Pancreas (tissue), 10 donors: ENCODE results near the gene DIDO1. TPM values are rescaled to one million over a fixed set of nuclear protein-coding genes. Genes with fewer than 3 reads are reported as not detected.
"Not testable (repeated sequence)": the region's sequence is repeated elsewhere in the genome, so short reads cannot be mapped to it uniquely, and the experiment has no call there.

ENCODE experiments used
- ATAC-seq, 4 donors: fragments of 200-7000 bp; cut with Tn5 transposase; one replicate each; pipeline versions ENCODE4 v1.8.0 to v1.9.1; 2020; ENCODE audit warnings: mild to moderate bottlenecking in 4 of 4, moderate library complexity in 4 of 4
- DNase-seq, 6 donors: peaks; one replicate each; pipeline ENCODE4 v3.0.0-alpha.2; 2020
- FAIRE-seq: peaks from 2 replicates; lab custom pipeline; 2012; peaks lifted over from hg19 to GRCh38; lab: Jason Lieb, UNC
- H3K27ac ChIP-seq, 4 donors: fragments of 200-600 bp; sonication (generic); 1 replicate in 3 of 4; 2 replicates in 1 of 4; pipeline versions ENCODE4 v1.5.0 to v1.8.0; 2020
- H3K27me3 ChIP-seq, 4 donors: fragments of 200-600 bp; one replicate each; pipeline ENCODE4 v1.8.0; 2021
- H3K36me3 ChIP-seq, 3 donors: fragments of 200-600 bp; sonication (generic) in 1 of 3; one replicate each; pipeline versions ENCODE4 v1.5.0 to v1.8.0; 2020 to 2021
- H3K4me1 ChIP-seq, 3 donors: fragments of 200-600 bp; one replicate each; pipeline ENCODE4 v1.8.0; 2021
- H3K4me3 ChIP-seq, 4 donors: fragments of 200-600 bp; sonication (generic) in 2 of 4; one replicate each; pipeline versions ENCODE4 v1.5.0 to v1.8.0; 2020 to 2021
- H3K9me3 ChIP-seq, 4 donors: fragments of 200-600 bp; one replicate each; pipeline ENCODE4 v1.8.0; 2021
- WGBS, 2 donors: extraction: QIAGEN DNeasy Blood & Tissue Kit; methylation state at CpG; one replicate each; pipeline ENCODE4 v1.1.7; 2013; 5-methylcytosine and 5-hydroxymethylcytosine counted together
- intact Hi-C, 3 donors: fragments of 100-400 bp; cut with DNase I; formaldehyde crosslinking; loops; one replicate each; pipeline versions ENCODE4 v1.11.1 to v1.14.2; 2022
- polyA plus RNA-seq, 2 donors: library from polyadenylated mRNA; stranded (reverse); fragments of 200-250 nt; gene quantifications; one replicate each; pipeline ENCODE4 v1.2.3, GENCODE V29; 2013
- total RNA-seq, 6 donors: library from RNA; stranded (reverse); fragmentation: NEBNext Ultra II Directional in 4 of 6; extraction: Animal tissue kit (Norgen Biotek cat#: 25700) in 4 of 6; gene quantifications; one replicate each; pipeline versions ENCODE4 v1.2.1 to v1.2.4, GENCODE V29; 2021 to 2023
- TF ChIP-seq, protein P1 (sequence below), 4 donors: fragments of 200-600 bp; sonication (generic) in 3 of 4; IDR thresholded peaks; one replicate each; pipeline versions ENCODE4 v1.5.0 to v1.8.0; 2021; ENCODE audit warnings: antibody characterized with exemption in 4 of 4
- donor health status: healthy with polysubstance abuse.
- donor health status: DM: no; HTN: no; CAD: no; lungs with moderate emphysema.
- donor health status: DM: no; HTN: no; CAD: no.
- donor health status: control.
- donor health status: control.
- donor health status: Bipolar disorder and iron deficiency.
- donor health status: DM: yes; HTN: yes; CAD: no.
- donor health status: DM: no; HTN: no; CAD: no.
- donor health status: DM: no; HTN: no; CAD: no.
- donor health status: DM: yes; HTN: yes; CAD: no.

Gene DIDO1
- total and polyA plus RNA-seq, 8 donors = 16.7 to 29.8 (median 18.5) TPM

DNA sequence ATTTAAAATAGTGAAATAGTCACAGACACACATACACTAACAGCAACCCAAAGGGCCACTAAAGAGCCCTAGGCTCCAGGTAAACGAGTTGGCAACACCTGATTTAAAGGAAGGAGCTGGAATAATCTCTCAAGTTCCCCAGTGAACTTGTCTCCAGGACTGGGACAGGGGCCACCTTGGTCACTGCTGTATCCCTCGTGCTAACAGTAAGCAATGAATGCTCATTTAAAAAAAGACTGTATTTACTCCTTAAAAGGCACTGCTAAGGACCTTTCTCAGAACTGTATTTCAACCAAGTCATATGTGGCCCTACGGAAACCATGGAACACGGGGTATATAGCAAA is 1.3 kb downstream of the DIDO1 start:
- ATAC-seq (no peak), DNase-seq (no peak), FAIRE-seq (no peak)
- Histone ChIP-seq H3K36me3 (no peaks in the 10 kb centered on the region), H3K4me1 (peaks cover 49 to 74% (median 55%) of the 10 kb centered on the region in 3 donors), H3K27ac (peak overlapping the region; percentile 90 to 97 (median 92)), H3K4me3 (peak overlapping the region; percentile 79 to 99 (median 96)), H3K9me3 (no peaks in the 10 kb centered on the region), H3K27me3 (no peaks in the 10 kb centered on the region)
- intact Hi-C loops = no loop called here
- TF ChIP-seq, protein P1, sequence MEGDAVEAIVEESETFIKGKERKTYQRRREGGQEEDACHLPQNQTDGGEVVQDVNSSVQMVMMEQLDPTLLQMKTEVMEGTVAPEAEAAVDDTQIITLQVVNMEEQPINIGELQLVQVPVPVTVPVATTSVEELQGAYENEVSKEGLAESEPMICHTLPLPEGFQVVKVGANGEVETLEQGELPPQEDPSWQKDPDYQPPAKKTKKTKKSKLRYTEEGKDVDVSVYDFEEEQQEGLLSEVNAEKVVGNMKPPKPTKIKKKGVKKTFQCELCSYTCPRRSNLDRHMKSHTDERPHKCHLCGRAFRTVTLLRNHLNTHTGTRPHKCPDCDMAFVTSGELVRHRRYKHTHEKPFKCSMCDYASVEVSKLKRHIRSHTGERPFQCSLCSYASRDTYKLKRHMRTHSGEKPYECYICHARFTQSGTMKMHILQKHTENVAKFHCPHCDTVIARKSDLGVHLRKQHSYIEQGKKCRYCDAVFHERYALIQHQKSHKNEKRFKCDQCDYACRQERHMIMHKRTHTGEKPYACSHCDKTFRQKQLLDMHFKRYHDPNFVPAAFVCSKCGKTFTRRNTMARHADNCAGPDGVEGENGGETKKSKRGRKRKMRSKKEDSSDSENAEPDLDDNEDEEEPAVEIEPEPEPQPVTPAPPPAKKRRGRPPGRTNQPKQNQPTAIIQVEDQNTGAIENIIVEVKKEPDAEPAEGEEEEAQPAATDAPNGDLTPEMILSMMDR (IDR thresholded peaks at IDR 0.05) = no peak
- whole genome bisulfite sequencing, 2 donors = 1% methylated on average over 4 of the region's 4 CpGs

DNA sequence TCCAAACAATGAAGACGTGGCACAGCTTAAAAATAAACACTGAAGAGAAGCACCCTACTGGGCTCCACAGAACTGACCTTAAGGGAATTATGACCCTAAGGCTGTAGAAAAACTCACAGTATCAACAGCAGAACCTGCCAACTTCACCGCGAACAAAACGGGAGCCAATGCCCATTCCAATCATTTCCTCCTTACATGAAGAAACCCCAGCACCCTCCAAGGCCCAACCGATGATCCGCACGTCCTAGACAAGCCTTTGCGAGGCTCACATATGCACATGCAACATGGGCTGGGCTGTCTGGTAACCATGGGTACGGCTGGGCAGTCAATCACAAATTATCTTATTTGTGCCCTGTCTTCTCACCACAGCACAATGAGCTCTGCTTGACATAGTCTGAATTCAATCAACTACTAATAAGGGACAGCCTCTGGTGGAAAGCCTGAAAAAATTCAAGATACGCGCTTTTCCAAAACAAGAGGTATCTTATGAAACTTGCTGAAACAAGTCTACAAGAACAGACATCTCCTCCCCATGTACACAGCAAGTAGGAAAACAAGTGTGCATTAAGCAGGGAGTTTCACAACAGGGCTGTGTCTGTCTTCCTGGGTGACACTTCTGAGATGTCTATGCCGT is 1.7 kb downstream of the DIDO1 start:
- TF ChIP-seq, protein P1 (IDR thresholded peaks at IDR 0.05) = no peak
- H3K4me3 ChIP-seq = peak overlapping the region; percentile 79 to 99 (median 96)
- H3K27ac ChIP-seq = peak overlapping the region in 3 of 4 donors; percentile 90 to 97 (median 90)
- no peak for FAIRE-seq
- no peaks in the 10 kb centered on the region for H3K9me3 ChIP-seq
- ATAC-seq = peak in 3 of 4 donors; percentile 2 to 8 (median 2)
- H3K27me3 ChIP-seq = no peaks in the 10 kb centered on the region
- no peaks in the 10 kb centered on the region for H3K36me3 ChIP-seq
- intact Hi-C loops = no loop called here
- DNase-seq = peak in 1 of 6 donors; percentile 49
- H3K4me1 ChIP-seq = peaks cover 45 to 76% (median 60%) of the 10 kb centered on the region in 3 donors
- 8 to 10% methylated on average over 12 of the region's 12 CpGs for WGBS, 2 donors

DNA sequence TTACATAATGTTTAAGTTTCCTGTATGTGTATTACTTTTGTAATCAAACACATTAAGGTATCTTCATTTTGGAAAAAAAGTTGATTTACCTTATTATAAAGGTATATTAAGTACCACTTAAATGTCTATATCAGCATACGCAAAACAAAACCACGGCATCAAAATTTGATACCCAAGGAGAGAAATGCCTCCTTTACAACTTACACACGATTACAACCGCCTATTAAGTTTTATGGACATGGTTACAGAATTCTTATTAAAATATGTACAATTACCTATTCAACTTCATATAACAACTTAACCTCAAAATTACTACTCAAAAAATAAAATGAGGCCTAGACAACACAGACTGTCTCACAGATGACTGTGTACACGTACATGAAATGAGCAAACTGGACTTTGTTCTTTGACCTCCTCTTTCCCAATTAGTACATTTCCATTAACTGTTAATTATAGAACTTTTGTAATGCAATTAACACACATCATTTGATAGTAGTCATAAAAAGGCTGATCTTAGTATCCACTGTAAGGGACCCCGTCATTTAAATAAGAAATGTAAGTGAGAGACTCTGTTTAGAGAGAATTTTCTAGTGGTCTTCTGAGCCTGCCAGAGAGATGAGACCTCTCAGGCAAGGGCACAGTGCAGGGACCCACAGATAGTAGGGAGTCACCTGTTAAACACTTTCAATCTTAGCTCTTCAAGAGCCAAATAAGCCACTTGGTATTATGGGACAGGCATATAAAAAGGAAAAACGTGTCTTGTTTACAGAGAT is 2.5 kb downstream of the DIDO1 start:
- Histone ChIP-seq H3K4me1 (peaks cover 43 to 78% (median 65%) of the 10 kb centered on the region in 3 donors), H3K4me3 (peak overlapping the region in 2 of 4 donors; percentile 95 to 99)

DNA sequence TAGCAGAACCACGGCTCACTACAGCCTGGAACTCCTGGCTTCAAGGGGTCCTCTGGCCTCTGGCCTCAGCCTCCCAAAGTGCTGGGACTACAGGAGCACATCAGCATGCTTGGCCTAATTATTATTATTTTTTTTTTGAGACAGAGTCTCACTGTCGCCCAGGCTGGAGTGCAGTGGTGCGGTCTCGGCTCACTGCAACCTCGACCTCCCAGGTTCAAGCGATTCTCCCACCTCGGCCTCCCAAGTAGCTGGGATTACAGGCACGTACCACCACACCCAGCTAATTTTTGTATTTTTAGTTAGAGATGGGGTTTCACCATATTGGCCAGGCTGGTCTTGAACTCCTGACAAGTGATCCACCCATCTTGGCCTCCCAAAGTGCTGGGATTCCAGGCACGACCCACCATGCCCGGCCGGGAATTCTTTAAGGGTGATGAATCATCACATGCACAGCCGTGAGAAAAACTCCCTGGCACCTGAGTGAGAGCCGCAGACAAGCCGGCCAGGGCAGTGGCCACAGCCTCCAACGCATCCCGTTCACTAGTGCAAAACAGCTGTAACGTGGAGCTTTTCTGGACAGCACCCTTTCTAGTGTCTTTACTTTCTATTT is 3.1 kb downstream of the DIDO1 start:
- H3K4me1 ChIP-seq = peaks cover 38 to 78% (median 66%) of the 10 kb centered on the region in 3 donors
- WGBS, 2 donors = 46 to 47% methylated on average over 17 of the region's 17 CpGs
- FAIRE-seq, H3K9me3 ChIP-seq, intact Hi-C loops, H3K36me3 ChIP-seq, H3K27me3 ChIP-seq: not testable (repeated sequence)
- H3K4me3 ChIP-seq = peak overlapping the region in 1 of 4 donors; percentile 0
- peak overlapping the region in 2 of 4 donors; percentile 90 to 97 for H3K27ac ChIP-seq
- DNase-seq (peak in 4 of 6 donors; percentile 48 to 59 (median 54)), ATAC-seq (peak in 3 of 4 donors; percentile 23 to 32 (median 30))

More for the DNA sequence above, 2.5 kb downstream of the DIDO1 start:
- no peak for FAIRE-seq
- no peak for DNase-seq
- Histone ChIP-seq H3K27me3 (no peaks in the 10 kb centered on the region), H3K36me3 (no peaks in the 10 kb centered on the region), H3K27ac (peak overlapping the region in 2 of 4 donors; percentile 90 to 97), H3K9me3 (no peaks in the 10 kb centered on the region)
- intact Hi-C loops = no loop called here
- TF ChIP-seq, protein P1 (IDR thresholded peaks at IDR 0.05) = no peak
- WGBS, 2 donors = 31 to 37% methylated on average over 7 of the region's 7 CpGs
- ATAC-seq = no peak

DNA sequence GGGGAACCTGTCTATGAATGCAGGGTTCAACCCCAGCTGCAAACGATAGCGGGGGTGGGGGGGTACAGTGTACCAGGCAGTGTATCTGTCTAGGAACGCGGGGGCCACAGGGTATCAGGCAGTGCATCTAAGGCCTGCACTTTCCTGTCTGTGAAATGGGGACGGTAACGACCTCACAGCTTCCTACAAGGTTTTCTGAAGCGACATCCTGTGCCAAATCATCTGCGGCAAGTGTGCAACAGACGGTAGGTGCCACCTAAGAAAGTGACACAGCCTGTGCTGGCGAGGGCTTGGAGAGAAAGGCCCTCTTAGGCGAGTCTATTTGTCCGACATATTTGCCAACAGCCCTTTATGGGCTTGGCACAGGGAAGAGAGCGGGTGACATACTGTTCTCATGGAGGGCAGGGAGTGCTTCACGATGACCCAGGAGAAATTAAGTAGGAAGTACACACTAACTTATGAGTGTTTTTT is 3.8 kb downstream of the DIDO1 start:
- Histone ChIP-seq H3K36me3 (no peaks in the 10 kb centered on the region), H3K9me3 (no peaks in the 10 kb centered on the region), H3K4me1 (peaks cover 32 to 78% (median 67%) of the 10 kb centered on the region in 3 donors), H3K4me3 (no peak overlapping the region), H3K27me3 (no peaks in the 10 kb centered on the region), H3K27ac (peak overlapping the region in 2 of 4 donors; percentile 90 to 97)
- 72 to 79% methylated on average over 14 of the region's 14 CpGs for WGBS, 2 donors
- ATAC-seq = no peak
- TF ChIP-seq, protein P1 (IDR thresholded peaks at IDR 0.05) = no peak
- DNase-seq = peak in 1 of 6 donors; percentile 22
- intact Hi-C loops = no loop called here
- no peak for FAIRE-seq
